AG04449 (cell line): ENCODE results near the gene ZC3H7A.

ENCODE experiments used
- CTCF ChIA-PET: fragments of 350-600 bp; formaldehyde crosslinking; extraction: SDS; loops from one replicate; lab custom pipeline; 2021; ENCODE audit warnings: antibody characterized with exemption; lab: Yijun Ruan, JAX
- POLR2A ChIA-PET: fragments of 400-600, 350-600 bp; formaldehyde crosslinking; extraction: SDS; loops from one replicate; lab custom pipeline; 2020; ENCODE audit warnings: antibody characterized with exemption, inconsistent platforms; lab: Yijun Ruan, JAX
- DNase-seq: peaks from one replicate; pipeline ENCODE4 v3.0.0-alpha.2; 2010; ENCODE audit warnings: low read depth, low spot score
- H3K4me3 ChIP-seq: 2 replicates; pipeline ENCODE4 v1.5.1; 2011; ENCODE audit warnings: low read depth, mild to moderate bottlenecking, control low read depth, low read length
- CTCF ChIP-seq: IDR thresholded peaks from one replicate; pipeline ENCODE4 v1.5.1; 2011; ENCODE audit warnings: mild to moderate bottlenecking, moderate library complexity, low read length, control low read depth, inconsistent platforms; ENCODE audit not compliant: insufficient read depth; ENCODE audit errors: missing control alignments

ZC3H7A gene

GRCh38 chr16:11794996-11795886 lies 1.8 kb downstream of the ZC3H7A start:
- ChIA-PET POLR2A (interaction anchor here (0.7 to 2.8 kb wide), 2 partner anchors 47 to 53 kb away, joined by 3 to 23 read pairs; partner anchors contain the start of gene TXNDC11), CTCF (interaction anchor here (1.4 to 5.5 kb wide), 8 partner anchors 11 to 154 kb away, joined by 3 to 77 read pairs (median 15); partner anchors contain the start of gene TXNDC11)
- no peak for TF ChIP-seq CTCF
- peak overlapping the region; percentile 77 for H3K4me3 ChIP-seq
- no peak for DNase-seq

GRCh38 chr16:11794447-11794846 lies 2.6 kb downstream of the ZC3H7A start:
- no peak overlapping the region for H3K4me3 ChIP-seq
- no peak for DNase-seq
- POLR2A ChIA-PET, result no interaction called here
- CTCF ChIA-PET, result interaction anchor here (1.2 to 5.5 kb wide), 4 partner anchors 10 to 398 kb away, joined by 3 to 77 read pairs (median 16); no protein-coding TSS in a partner anchor
- TF ChIP-seq CTCF, result no peak

- ChIA-PET POLR2A (interaction anchor here (0.6 kb wide), 2 partner anchors 11 to 364 kb away, joined by 3 read pairs; no protein-coding TSS in a partner anchor), CTCF (interaction anchor here (1.2 to 1.3 kb wide), 2 partner anchors 11 to 398 kb away, joined by 3 to 4 read pairs; no protein-coding TSS in a partner anchor)
- no peak overlapping the region for H3K4me3 ChIP-seq
- no peak for DNase-seq
- no peak for TF ChIP-seq CTCF
Measured at GRCh38 chr16:11793840-11794239, 3.2 kb downstream of the ZC3H7A start.

GRCh38 chr16:11792410-11793241 lies 4.4 kb downstream of the ZC3H7A start:
- ChIA-PET CTCF (no interaction called here), POLR2A (no interaction called here)
- no peak for DNase-seq
- H3K4me3 ChIP-seq, result no peak overlapping the region
- TF ChIP-seq CTCF, result no peak

GRCh38 chr16:11791144-11791828 lies 5.8 kb downstream of the ZC3H7A start:
- POLR2A ChIA-PET, result interaction anchor here (0.6 kb wide), 1 partner anchor 93 kb away, joined by 3 read pairs; no protein-coding TSS in a partner anchor
- CTCF ChIA-PET, result interaction anchor here (1.0 kb wide), 1 partner anchor 11 kb away, joined by 3 read pairs; no protein-coding TSS in a partner anchor
- H3K4me3 ChIP-seq, result no peak overlapping the region
- no peak for DNase-seq
- TF ChIP-seq CTCF, result no peak
